Mesangial cell (primary cell): ENCODE measurements around the gene DHRS2. TPM values are rescaled to one million over a fixed set of nuclear protein-coding genes. Genes with fewer than 3 reads are reported as not detected.

Experiments used
- total RNA-seq: library from RNA; depleted of rRNA; stranded (reverse); fragments of >200 nt; gene quantifications from 2 replicates; pipeline ENCODE4 v1.2.3, GENCODE V29; 2015

DHRS2 gene, protein sequence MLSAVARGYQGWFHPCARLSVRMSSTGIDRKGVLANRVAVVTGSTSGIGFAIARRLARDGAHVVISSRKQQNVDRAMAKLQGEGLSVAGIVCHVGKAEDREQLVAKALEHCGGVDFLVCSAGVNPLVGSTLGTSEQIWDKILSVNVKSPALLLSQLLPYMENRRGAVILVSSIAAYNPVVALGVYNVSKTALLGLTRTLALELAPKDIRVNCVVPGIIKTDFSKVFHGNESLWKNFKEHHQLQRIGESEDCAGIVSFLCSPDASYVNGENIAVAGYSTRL
- 0.33 TPM in 1 of 2 replicates, not detected in the other for total RNA-seq

GRCh38 chr14:23636317-23637211 is at the start of gene DHRS2:
TSS of gene DHRS2 (plus strand) at chr14:23636364. CDS start at chr14:23638865, 2,501 bp downstream.

Other genes with a start within 250 kb of the DHRS2 start
- gene MYH6, start 228.1 kb upstream of the DHRS2 start, total RNA-seq, result not detected in 2 replicates
- gene MYH7, start 200.7 kb upstream of the DHRS2 start, total RNA-seq, result not detected in 2 replicates
- 32.5 and 46.3 TPM in 2 replicates for gene NGDN, start 166.7 kb upstream of the DHRS2 start, total RNA-seq
- 0.49 and 1.6 TPM in 2 replicates for gene ZFHX2, start 84.6 kb upstream of the DHRS2 start, total RNA-seq
- 8.4 and 9.8 TPM in 2 replicates for gene THTPA, start 80.1 kb upstream of the DHRS2 start, total RNA-seq
- gene AP1G2, start 68.6 kb upstream of the DHRS2 start, total RNA-seq, result 61.3 and 101 TPM in 2 replicates
- not detected in 2 replicates for gene JPH4, start 57.6 kb upstream of the DHRS2 start, total RNA-seq